Uterus (tissue), 4 donors: ENCODE data around the gene TGM2. TPM values are rescaled to one million over a fixed set of nuclear protein-coding genes. Genes with fewer than 3 reads are reported as not detected.

Experiments used
- DNase-seq, 2 donors: peaks; one replicate each; pipeline ENCODE4 v3.0.0-alpha.2; 2019 to 2020
- H3K27ac ChIP-seq, 2 donors: fragments of 200-600 bp; sonication (generic); 1 replicate in 1 of 2; 2 replicates in 1 of 2; pipeline ENCODE4 v1.5.1; 2016 to 2018
- H3K27me3 ChIP-seq, 2 donors: fragments of 200-600 bp; sonication (generic); one replicate each; pipeline ENCODE4 v1.5.1; 2018 to 2019; ENCODE audit warnings: control low read depth in 1 of 2
- H3K36me3 ChIP-seq, 2 donors: fragments of 200-600 bp; sonication (generic); one replicate each; pipeline ENCODE4 v1.5.1; 2019; ENCODE audit warnings: control low read depth in 1 of 2
- H3K4me1 ChIP-seq, 2 donors: fragments of 200-600 bp; sonication (generic); one replicate each; pipeline ENCODE4 v1.5.1; 2018 to 2019; ENCODE audit warnings: control low read depth in 1 of 2
- H3K4me3 ChIP-seq, 2 donors: fragments of 200-600 bp; sonication (generic); 1 replicate in 1 of 2; 2 replicates in 1 of 2; pipeline ENCODE4 v1.5.1; 2018 to 2019; ENCODE audit warnings: mild to moderate bottlenecking in 1 of 2
- H3K9me3 ChIP-seq, 2 donors: fragments of 200-600 bp; sonication (generic); one replicate each; pipeline ENCODE4 v1.5.1; 2019; ENCODE audit warnings: control low read depth in 1 of 2
- POLR2A ChIP-seq, 2 donors: fragments of 450-650 bp; IDR thresholded peaks; one replicate each; pipeline ENCODE4 v1.6.1; 2016; ENCODE audit warnings: antibody characterized with exemption in 2 of 2, mild to moderate bottlenecking in 1 of 2, moderate library complexity in 1 of 2
- intact Hi-C: fragments of 100-400 bp; cut with DNase I; formaldehyde crosslinking; loops from one replicate; pipeline ENCODE4 v1.15.1; 2023; ENCODE audit warnings: low total_unique reads
- total RNA-seq, 4 donors: library from RNA; depleted of rRNA in 3 of 4; stranded (reverse); fragments of >200 nt in 3 of 4; gene quantifications; one replicate each; pipeline versions ENCODE4 v1.1.0 to v1.2.4, GENCODE V29; 2014 to 2023
- TF ChIP-seq, protein P1 (sequence below), 4 experiments: fragments of 200-600 bp in 2 of 4; fragments of 450-650 bp in 2 of 4; sonication (generic) in 2 of 4; IDR thresholded peaks; one replicate each; pipeline ENCODE4 v1.5.1; 2016 to 2019; ENCODE audit warnings: antibody characterized with exemption in 4 of 4, mild to moderate bottlenecking in 2 of 4, moderate library complexity in 1 of 4
- donor health status: DM: yes; HTN: yes; CAD: no.

Gene TGM2
- total RNA-seq, result 100 to 1,000 TPM; 136 to 639 (median 209) TPM

DNA sequence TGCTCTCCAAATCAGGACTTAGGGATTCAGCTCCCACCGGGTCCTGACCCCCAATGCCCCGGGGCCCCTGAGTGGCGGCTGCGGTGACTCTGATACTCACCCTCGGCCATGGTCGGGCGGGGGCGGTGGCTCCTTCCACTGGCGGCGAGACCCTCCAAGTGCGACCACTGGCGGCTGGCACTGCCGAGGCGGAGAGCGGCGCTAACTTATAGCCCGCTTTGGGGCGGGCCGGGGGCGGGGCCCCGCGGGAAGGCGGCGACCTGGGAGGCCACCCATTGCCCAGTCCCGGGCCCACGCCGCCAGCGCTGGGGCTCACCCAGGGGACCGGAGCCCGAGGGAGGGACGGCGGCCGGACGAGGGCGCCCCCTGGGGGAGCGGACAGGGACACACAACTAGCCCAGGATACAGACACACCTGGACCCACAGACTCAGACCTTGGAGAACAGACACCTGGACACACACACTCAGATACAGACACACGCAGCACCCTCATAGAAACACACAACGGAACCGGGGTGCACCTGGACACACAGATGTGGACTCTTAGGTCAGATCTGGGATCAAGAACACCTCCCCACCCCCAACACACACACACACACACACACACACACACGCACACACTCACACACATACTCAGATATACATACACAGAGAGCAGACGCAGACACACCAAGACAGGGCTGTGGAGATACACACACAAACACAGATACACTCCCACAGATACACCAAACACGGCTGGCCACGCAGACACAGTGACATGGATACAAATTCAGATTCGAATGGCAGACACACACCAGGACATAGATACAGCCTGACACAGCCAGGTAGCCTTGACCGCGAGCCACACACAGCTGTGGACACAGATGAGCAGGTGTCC is at the start of gene TGM2:
Gene TGM2 (minus strand): TSS at position 182 of the 877 bp plus-strand sequence. CDS start 72 bp downstream, at position 110.
- Histone ChIP-seq H3K4me1 (peaks cover 0 to 5% of the 10 kb centered on the region in 2 donors), H3K27me3 (no peaks in the 10 kb centered on the region), H3K9me3 (no peaks in the 10 kb centered on the region), H3K4me3 (peak within 1 kb of the TSS; percentile 42 to 53), H3K27ac (peak within 1 kb of the TSS; percentile 89 to 90), H3K36me3 (no peaks in the 10 kb centered on the region)
- peak; percentile 84 to 85 for DNase-seq
- intact Hi-C loops, result loop anchor here (5.0 kb wide), 1 partner anchor 93 kb away; no protein-coding TSS in a partner anchor
- TF ChIP-seq, protein P1, sequence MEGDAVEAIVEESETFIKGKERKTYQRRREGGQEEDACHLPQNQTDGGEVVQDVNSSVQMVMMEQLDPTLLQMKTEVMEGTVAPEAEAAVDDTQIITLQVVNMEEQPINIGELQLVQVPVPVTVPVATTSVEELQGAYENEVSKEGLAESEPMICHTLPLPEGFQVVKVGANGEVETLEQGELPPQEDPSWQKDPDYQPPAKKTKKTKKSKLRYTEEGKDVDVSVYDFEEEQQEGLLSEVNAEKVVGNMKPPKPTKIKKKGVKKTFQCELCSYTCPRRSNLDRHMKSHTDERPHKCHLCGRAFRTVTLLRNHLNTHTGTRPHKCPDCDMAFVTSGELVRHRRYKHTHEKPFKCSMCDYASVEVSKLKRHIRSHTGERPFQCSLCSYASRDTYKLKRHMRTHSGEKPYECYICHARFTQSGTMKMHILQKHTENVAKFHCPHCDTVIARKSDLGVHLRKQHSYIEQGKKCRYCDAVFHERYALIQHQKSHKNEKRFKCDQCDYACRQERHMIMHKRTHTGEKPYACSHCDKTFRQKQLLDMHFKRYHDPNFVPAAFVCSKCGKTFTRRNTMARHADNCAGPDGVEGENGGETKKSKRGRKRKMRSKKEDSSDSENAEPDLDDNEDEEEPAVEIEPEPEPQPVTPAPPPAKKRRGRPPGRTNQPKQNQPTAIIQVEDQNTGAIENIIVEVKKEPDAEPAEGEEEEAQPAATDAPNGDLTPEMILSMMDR (IDR thresholded peaks at IDR 0.05), result peak; percentile 88 to 98 (median 94)
- peak; percentile 55 to 63 for TF ChIP-seq POLR2A (IDR thresholded peaks at IDR 0.05)

DNA sequence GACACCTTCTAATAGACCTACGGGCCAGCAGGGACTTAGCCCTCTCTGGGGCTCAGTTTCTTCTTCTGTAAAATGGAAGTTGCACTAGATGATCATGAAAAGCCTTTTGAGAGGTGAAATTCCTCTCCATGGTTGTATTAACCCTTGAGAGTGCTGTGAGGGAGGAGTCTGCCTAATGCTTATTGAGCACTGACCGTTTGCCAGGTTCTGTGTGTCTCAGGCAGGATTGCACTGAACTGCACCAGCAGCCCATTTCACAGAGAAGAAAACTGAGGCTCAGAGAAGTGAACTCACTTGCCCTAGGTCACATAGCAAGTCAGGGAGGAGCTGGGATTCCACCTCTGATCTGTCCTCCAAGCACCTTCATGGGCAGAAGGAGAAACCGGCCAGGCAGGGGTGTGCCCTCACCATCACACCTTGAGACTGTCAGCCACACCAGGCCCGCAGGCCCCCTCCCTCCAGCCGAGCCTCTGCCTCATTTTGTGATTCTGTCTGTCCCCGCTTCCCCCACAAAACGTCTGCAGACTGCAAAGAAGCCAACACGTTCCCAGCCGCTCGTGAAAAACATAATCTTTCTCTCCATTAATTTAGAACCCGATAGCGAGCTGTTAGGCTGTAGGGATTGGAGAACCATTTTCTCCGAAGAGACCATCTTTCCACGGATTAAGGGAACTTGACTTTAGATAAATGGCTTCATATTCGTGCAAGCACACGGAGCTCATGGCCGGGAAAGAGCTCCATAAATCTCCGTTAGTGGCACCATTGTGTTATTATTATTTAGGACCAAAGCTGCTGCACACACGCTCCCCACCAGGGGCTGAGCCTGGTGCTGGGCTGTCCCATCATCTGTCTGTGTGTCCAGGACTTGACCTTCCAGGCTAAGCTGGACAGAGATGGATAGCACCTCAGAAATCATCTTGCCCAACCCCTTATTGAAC is 49.5 kb upstream of the TGM2 start:
- no peak overlapping the region for H3K27ac ChIP-seq
- no peak overlapping the region for H3K4me3 ChIP-seq
- H3K4me1 ChIP-seq, result peaks cover 0 to 5% of the 10 kb centered on the region in 2 donors
- no peaks in the 10 kb centered on the region for H3K9me3 ChIP-seq
- DNase-seq, result no peak
- TF ChIP-seq, protein P1 (IDR thresholded peaks at IDR 0.05), result no peak
- TF ChIP-seq POLR2A (IDR thresholded peaks at IDR 0.05), result no peak
- no peaks in the 10 kb centered on the region for H3K27me3 ChIP-seq
- intact Hi-C loops, result loop anchor here (5.0 kb wide), 1 partner anchor 157 kb away; no protein-coding TSS in a partner anchor
- H3K36me3 ChIP-seq, result no peaks in the 10 kb centered on the region

DNA sequence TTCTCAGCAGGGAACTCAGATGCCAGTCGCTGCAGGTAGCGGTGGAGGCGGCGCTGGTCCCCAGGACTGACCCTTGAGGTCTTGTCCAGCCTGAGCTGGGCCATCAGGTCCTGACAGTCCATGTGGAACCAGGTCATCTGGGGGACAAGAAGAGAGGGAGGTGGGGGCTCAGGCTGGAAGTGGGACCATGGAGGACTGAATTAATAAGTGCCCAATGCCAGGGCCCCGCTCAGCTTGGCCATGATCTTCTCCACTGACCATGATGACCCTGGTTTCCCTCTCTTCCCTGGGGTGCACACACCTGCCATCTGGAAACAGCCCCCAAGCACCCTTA is 48.5 kb upstream of the TGM2 start:
- intact Hi-C loops, result no loop called here
- DNase-seq, result no peak
- peaks cover 0 to 5% of the 10 kb centered on the region in 2 donors for H3K4me1 ChIP-seq
- TF ChIP-seq, protein P1 (IDR thresholded peaks at IDR 0.05), result no peak
- no peak for TF ChIP-seq POLR2A (IDR thresholded peaks at IDR 0.05)
- no peaks in the 10 kb centered on the region for H3K27me3 ChIP-seq
- no peak overlapping the region for H3K4me3 ChIP-seq
- H3K36me3 ChIP-seq, result no peaks in the 10 kb centered on the region
- no peak overlapping the region for H3K27ac ChIP-seq
- no peaks in the 10 kb centered on the region for H3K9me3 ChIP-seq

DNA sequence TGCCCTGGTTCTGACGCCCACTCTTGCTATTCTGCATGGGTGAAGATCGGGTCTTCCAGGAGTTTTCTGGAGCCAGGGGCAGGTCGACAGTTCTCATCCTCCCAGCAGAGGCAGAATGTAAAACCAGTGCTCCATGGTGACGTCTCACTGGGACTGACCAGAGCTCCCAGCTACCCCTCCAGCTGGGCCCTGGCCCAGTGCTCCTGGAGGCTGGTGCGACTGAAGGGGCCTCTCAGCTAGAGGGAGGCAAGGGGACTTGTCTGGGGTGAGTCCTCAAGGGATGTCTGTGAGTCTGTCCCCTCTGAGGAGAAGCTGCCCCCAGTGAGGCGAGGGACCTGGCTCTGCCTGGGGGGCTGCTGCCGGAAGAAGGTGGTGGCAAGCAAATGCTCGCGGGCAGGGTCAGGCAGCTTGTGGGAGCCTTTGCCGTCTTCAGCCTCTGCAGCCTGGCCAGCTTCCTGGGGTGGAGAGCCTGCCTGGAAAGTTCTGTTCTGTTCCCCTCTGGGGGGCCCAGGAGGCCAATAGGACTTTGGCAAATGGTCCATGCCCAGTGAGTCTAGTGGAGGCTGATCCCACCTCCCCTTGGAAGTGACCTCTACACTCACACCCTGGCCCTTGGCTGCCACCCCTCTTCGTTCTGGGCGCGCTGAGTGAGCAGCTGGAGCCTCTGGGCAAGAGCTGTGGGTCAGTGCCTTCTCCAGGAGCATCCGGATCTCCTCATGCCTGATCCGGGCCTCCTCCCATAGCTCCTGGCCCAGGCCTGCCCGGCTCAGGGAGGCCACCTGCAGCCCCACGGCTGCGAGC is 47.9 kb upstream of the TGM2 start:
- H3K36me3 ChIP-seq, result no peaks in the 10 kb centered on the region
- intact Hi-C loops, result no loop called here
- H3K27me3 ChIP-seq, result no peaks in the 10 kb centered on the region
- H3K4me1 ChIP-seq, result peaks cover 0 to 3% of the 10 kb centered on the region in 2 donors
- peak overlapping the region; percentile 8 to 12 for H3K27ac ChIP-seq
- no peak for DNase-seq
- TF ChIP-seq, protein P1 (IDR thresholded peaks at IDR 0.05), result no peak
- no peak for TF ChIP-seq POLR2A (IDR thresholded peaks at IDR 0.05)
- H3K9me3 ChIP-seq, result no peaks in the 10 kb centered on the region
- no peak overlapping the region for H3K4me3 ChIP-seq
